H1 (cell line): ENCODE data around the gene PXMP4. TPM values are rescaled to one million over a fixed set of nuclear protein-coding genes. Genes with fewer than 3 reads are reported as not detected.
A peak's percentile ranks its signal among the peaks of the same experiment; 100 is the strongest.

Source experiments
- CTCF ChIA-PET: fragments of 300-600 bp; sonication (Branson Sonifier 250); formaldehyde crosslinking; loops from one replicate; lab custom pipeline; 2021; ENCODE audit not compliant: partially characterized antibody; lab: Charles Lee
- POLR2A ChIA-PET: fragments of 300-600 bp; sonication (Branson Sonifier 250); formaldehyde crosslinking; loops from one replicate; lab custom pipeline; 2021; ENCODE audit warnings: inconsistent platforms; ENCODE audit not compliant: partially characterized antibody; lab: Charles Lee
- DNase-seq, 2 experiments: peaks; one replicate each; pipeline versions ENCODE4 v3.0.0 to v3.0.0-alpha.2; 2010 to 2022; ENCODE audit warnings: low spot score in 2 of 2, low read depth in 1 of 2, mixed read lengths in 1 of 2
- FAIRE-seq: peaks from 2 replicates; lab custom pipeline; 2011; peaks lifted over from hg19 to GRCh38; lab: Jason Lieb, UNC
- H2AFZ ChIP-seq: 2 replicates; pipeline ENCODE4 v1.8.1; 2012; ENCODE audit warnings: low read length, inconsistent platforms
- H2AK5ac ChIP-seq: 2 replicates; pipeline ENCODE4 v1.6.1; 2013; ENCODE audit warnings: low read depth, low read length
- H2BK120ac ChIP-seq: replicated peaks from 2 replicates; pipeline ENCODE3; 2013; ENCODE audit warnings: low read depth, low read length, inconsistent platforms
- H2BK12ac ChIP-seq: 2 replicates; pipeline ENCODE4 v1.6.1; 2013; ENCODE audit warnings: low read depth, low read length
- H2BK15ac ChIP-seq: 2 replicates; pipeline ENCODE4 v1.6.1; 2013; ENCODE audit warnings: low read length
- H2BK20ac ChIP-seq: 2 replicates; pipeline ENCODE4 v1.6.1; 2013; ENCODE audit warnings: low read length
- H2BK5ac ChIP-seq: 2 replicates; pipeline ENCODE4 v1.6.1; 2013; ENCODE audit warnings: low read depth, low read length
- H3K14ac ChIP-seq: 2 replicates; pipeline ENCODE4 v1.6.1; 2013; ENCODE audit warnings: inconsistent platforms; ENCODE audit not compliant: insufficient read length
- H3K18ac ChIP-seq: 2 replicates; pipeline ENCODE4 v1.6.1; 2013; ENCODE audit warnings: low read length; ENCODE audit errors: extremely low read depth
- H3K23ac ChIP-seq: 2 replicates; pipeline ENCODE4 v1.6.1; 2013; ENCODE audit warnings: inconsistent platforms; ENCODE audit not compliant: insufficient read length
- H3K23me2 ChIP-seq: 2 replicates; pipeline ENCODE4 v1.6.1; 2013; ENCODE audit warnings: low read depth, low read length
- H3K27ac ChIP-seq: 2 replicates; pipeline ENCODE4 v1.6.1; 2011; ENCODE audit warnings: low read depth, low read length, inconsistent platforms
- H3K27me3 ChIP-seq, 4 experiments: replicated peaks in 1 of 4; 1 replicate in 1 of 4; 2 replicates in 3 of 4; pipeline versions ENCODE4 v1.6.1 to v1.8.1; 2011 to 2013; ENCODE audit warnings: low read length in 3 of 4, mild to moderate bottlenecking in 3 of 4, inconsistent platforms in 2 of 4, mixed read lengths in 2 of 4, moderate library complexity in 1 of 4; ENCODE audit not compliant: control insufficient read depth in 3 of 4, insufficient read depth in 3 of 4; ENCODE audit errors: extremely low read depth in 1 of 4
- H3K36me3 ChIP-seq, 4 experiments: 2 replicates each; pipeline versions ENCODE4 v1.6.1 to v1.8.1; 2011 to 2013; ENCODE audit warnings: mild to moderate bottlenecking in 4 of 4, low read length in 3 of 4, moderate library complexity in 2 of 4, control low read depth in 1 of 4, inconsistent platforms in 1 of 4; ENCODE audit not compliant: insufficient read depth in 4 of 4, control insufficient read depth in 2 of 4
- H3K4ac ChIP-seq: replicated peaks from 2 replicates; pipeline ENCODE3; 2013; ENCODE audit warnings: low read length, low read depth, mixed read lengths, inconsistent platforms; ENCODE audit not compliant: insufficient read length
- H3K4me1 ChIP-seq, 4 experiments: replicated peaks in 1 of 4; 1 replicate in 1 of 4; 2 replicates in 3 of 4; pipeline versions ENCODE4 v1.6.1 to v1.8.1; 2011 to 2013; ENCODE audit warnings: low read length in 3 of 4, inconsistent platforms in 2 of 4, mixed read lengths in 1 of 4; ENCODE audit not compliant: insufficient read depth in 4 of 4, control insufficient read depth in 3 of 4
- H3K4me2 ChIP-seq, 2 experiments: 2 replicates each; pipeline versions ENCODE4 v1.6.1 to v1.8.1; 2011 to 2013; ENCODE audit warnings: low read depth in 2 of 2, low read length in 2 of 2, control low read depth in 1 of 2, inconsistent platforms in 1 of 2, mild to moderate bottlenecking in 1 of 2; ENCODE audit not compliant: insufficient read depth in 1 of 2
- H3K4me3 ChIP-seq, 4 experiments: fragments of 200-600, 300-600 bp in 1 of 4; sonication (generic), shearing (Covaris generic), sonication (Bioruptor Twin) in 1 of 4; 2 replicates each; pipeline versions ENCODE4 v1.5.1 to v1.8.1; 2011 to 2016; ENCODE audit warnings: low read length in 4 of 4, low read depth in 3 of 4, control low read depth in 2 of 4, inconsistent platforms in 2 of 4, mild to moderate bottlenecking in 2 of 4, mixed read lengths in 1 of 4, moderate library complexity in 1 of 4; ENCODE audit not compliant: insufficient read depth in 2 of 4; ENCODE audit errors: extremely low read depth in 1 of 4
- H3K56ac ChIP-seq: replicated peaks from 2 replicates; pipeline ENCODE3; 2013; ENCODE audit warnings: low read depth, mild to moderate bottlenecking, mixed read lengths, low read length, inconsistent platforms; ENCODE audit not compliant: insufficient read length
- H3K79me1 ChIP-seq: 2 replicates; pipeline ENCODE4 v1.6.1; 2013; ENCODE audit warnings: low read depth, low read length, control low read depth
- H3K79me2 ChIP-seq, 2 experiments: 2 replicates each; pipeline versions ENCODE4 v1.6.1 to v1.8.1; 2012 to 2013; ENCODE audit warnings: low read length in 2 of 2, mild to moderate bottlenecking in 2 of 2, inconsistent platforms in 1 of 2; ENCODE audit not compliant: insufficient read depth in 2 of 2, control insufficient read depth in 1 of 2
- H3K9ac ChIP-seq, 4 experiments: replicated peaks in 1 of 4; 1 replicate in 1 of 4; 2 replicates in 3 of 4; pipeline versions ENCODE4 v1.6.1 to v1.8.1; 2011 to 2013; ENCODE audit warnings: low read depth in 3 of 4, low read length in 3 of 4, control low read depth in 2 of 4, mild to moderate bottlenecking in 2 of 4, moderate library complexity in 2 of 4, inconsistent platforms in 1 of 4; ENCODE audit errors: extremely low read depth in 1 of 4
- H3K9me3 ChIP-seq, 2 experiments: 2 replicates each; pipeline versions ENCODE4 v1.6.1 to v1.8.1; 2012 to 2013; ENCODE audit warnings: mild to moderate bottlenecking in 2 of 2, moderate library complexity in 2 of 2, control low read depth in 1 of 2, inconsistent platforms in 1 of 2, low read depth in 1 of 2, low read length in 1 of 2, mixed read lengths in 1 of 2; ENCODE audit not compliant: insufficient read depth in 2 of 2
- H4K20me1 ChIP-seq, 2 experiments: replicated peaks in 1 of 2; 2 replicates each; pipeline versions ENCODE3 to v1.8.1; 2011 to 2013; ENCODE audit warnings: inconsistent platforms in 2 of 2, low read length in 2 of 2, mild to moderate bottlenecking in 1 of 2; ENCODE audit not compliant: insufficient read depth in 2 of 2, control insufficient read depth in 1 of 2
- H4K5ac ChIP-seq: 2 replicates; pipeline ENCODE4 v1.6.1; 2013; ENCODE audit warnings: low read length, low read depth, mixed read lengths, inconsistent platforms; ENCODE audit not compliant: insufficient read length
- H4K8ac ChIP-seq: 2 replicates; pipeline ENCODE4 v1.8.0; 2013; ENCODE audit warnings: mild to moderate bottlenecking, moderate library complexity, low read length, inconsistent platforms; ENCODE audit not compliant: insufficient read depth; ENCODE audit errors: extremely low read depth
- H4K91ac ChIP-seq: replicated peaks from 2 replicates; pipeline ENCODE3; 2013; ENCODE audit warnings: low read length, mixed read lengths, inconsistent platforms; ENCODE audit not compliant: insufficient read length
- CBX5 ChIP-seq: fragments of 300-800, 300-1000 bp; sonication (generic); IDR thresholded peaks from 2 replicates; pipeline ENCODE4 v1.7.1; 2016; ENCODE audit warnings: antibody characterized with exemption, low read length, low read depth
- CBX8 ChIP-seq: fragments of 300-800, 300-1000 bp; sonication (generic); IDR thresholded peaks from 2 replicates; pipeline ENCODE4 v1.7.1; 2016; ENCODE audit warnings: low read depth, low read length, borderline replicate concordance
- EGR1 ChIP-seq: IDR thresholded peaks from 2 replicates; pipeline ENCODE4 v1.6.1; 2011; ENCODE audit warnings: low read depth, low read length, borderline replicate concordance
- EP300 ChIP-seq, 2 experiments: IDR thresholded peaks; 1 replicate in 1 of 2; 2 replicates in 1 of 2; pipeline ENCODE4 v1.6.1; 2011 to 2012; ENCODE audit warnings: low read depth in 2 of 2, low read length in 2 of 2, mild to moderate bottlenecking in 2 of 2, borderline replicate concordance in 1 of 2, inconsistent platforms in 1 of 2, moderate library complexity in 1 of 2
- FOSL1 ChIP-seq: IDR thresholded peaks from 2 replicates; pipeline ENCODE4 v1.6.1; 2011; ENCODE audit warnings: mild to moderate bottlenecking, low read depth, low read length, moderate library complexity; ENCODE audit not compliant: insufficient read depth
- GABPA ChIP-seq: IDR thresholded peaks from 2 replicates; pipeline ENCODE4 v1.6.1; 2011; ENCODE audit warnings: mild to moderate bottlenecking, low read length, moderate library complexity, borderline replicate concordance; ENCODE audit not compliant: insufficient read depth
- HDAC6 ChIP-seq: IDR thresholded peaks from one replicate; pipeline ENCODE4 v1.7.1; 2012; ENCODE audit warnings: low read depth, mild to moderate bottlenecking, inconsistent platforms, low read length, moderate library complexity
- JUN ChIP-seq: IDR thresholded peaks from 2 replicates; pipeline ENCODE4 v1.6.1; 2011; ENCODE audit warnings: low read depth, mild to moderate bottlenecking, improper control_type of control experiment, low read length
- KDM5A ChIP-seq: fragments of 200-600 bp; IDR thresholded peaks from 2 replicates; pipeline ENCODE4 v1.7.1; 2012; ENCODE audit warnings: mild to moderate bottlenecking, low read length, inconsistent platforms, mixed read lengths
- MAFK ChIP-seq: IDR thresholded peaks from 2 replicates; pipeline ENCODE4 v1.6.1; 2012; ENCODE audit warnings: low read depth, mild to moderate bottlenecking, improper control_type of control experiment, low read length
- SAP30 ChIP-seq: fragments of 300-600 bp; sonication (generic); IDR thresholded peaks from 2 replicates; pipeline ENCODE4 v1.7.1; 2012; ENCODE audit warnings: low read length, moderate library complexity, mild to moderate bottlenecking, inconsistent platforms; ENCODE audit not compliant: insufficient read depth, insufficient replicate concordance
- SP2 ChIP-seq: IDR thresholded peaks from 2 replicates; pipeline ENCODE4 v1.6.1; 2012; ENCODE audit warnings: mild to moderate bottlenecking, low read length, inconsistent platforms
- SUZ12 ChIP-seq: fragments of 200-600 bp; sonication (generic); IDR thresholded peaks from 2 replicates; pipeline ENCODE4 v1.6.1; 2012; ENCODE audit warnings: mild to moderate bottlenecking, inconsistent platforms, low read length, moderate library complexity, mixed read lengths
- TAF1 ChIP-seq: IDR thresholded peaks from 2 replicates; pipeline ENCODE4 v1.6.1; 2011; ENCODE audit warnings: mild to moderate bottlenecking, low read depth, low read length
- YY1 ChIP-seq: IDR thresholded peaks from 2 replicates; pipeline ENCODE4 v1.6.1; 2011; ENCODE audit warnings: low read depth, mild to moderate bottlenecking, low read length
- WGBS, 2 experiments: shearing (Covaris generic) in 1 of 2; methylation state at CpG; one replicate each; pipeline versions ENCODE4 v1.1.6 to v1.1.7; 2013 to 2015; ENCODE audit warnings: low lambda C conversion rate in 2 of 2, mixed read lengths in 2 of 2, inconsistent platforms in 1 of 2, low coverage in 1 of 2, missing lambda C conversion rate in 1 of 2; ENCODE audit not compliant: insufficient replicate concordance in 2 of 2, insufficient coverage in 1 of 2, insufficient read length in 1 of 2; ENCODE audit errors: extremely low coverage in 1 of 2, missing lambda C conversion rate in 1 of 2; 5-methylcytosine and 5-hydroxymethylcytosine counted together
- polyA plus RNA-seq, 7 experiments: library from polyadenylated mRNA; depleted of rRNA in 3 of 7; stranded (reverse) in 5 of 7; unstranded in 2 of 7; fragments of >200 nt in 5 of 7; fragments of 200-250 nt in 2 of 7; gene quantifications; 1 replicate in 5 of 7; 2 replicates in 1 of 7; 4 replicates in 1 of 7; pipeline versions ENCODE4 v1.2.1 to v1.2.3, GENCODE V29; 2011 to 2013; ENCODE audit warnings: missing spikeins in 2 of 7, mixed read lengths in 2 of 7
- total RNA-seq: library from RNA; stranded (reverse); fragmentation: NEBNext Ultra II Directional; extraction: Animal tissue kit (Norgen Biotek cat#: 25700); gene quantifications from 2 replicates; pipeline ENCODE4 v1.2.1, GENCODE V29; 2021

The PXMP4 gene
- total and polyA plus RNA-seq, 2 of the 8 experiments (the other 6 are each of a cell fraction or from before 2014, with no cell fraction given) = 3.3 to 3.4 TPM

GRCh38 chr20:33709398-33709797 lies 10.7 kb downstream of the PXMP4 start:
- FAIRE-seq (no peak), DNase-seq (no peak)
- H3K27ac ChIP-seq = no peak overlapping the region
- no peak overlapping the region for H2BK12ac ChIP-seq
- H3K4ac ChIP-seq = no peak overlapping the region
- H3K4me3 ChIP-seq = no peak overlapping the region
- POLR2A ChIA-PET = interaction anchor here (0.8 to 1.2 kb wide), 2 partner anchors 18 to 22 kb away, joined by 3 read pairs; no protein-coding TSS in a partner anchor
- peaks cover 6% of the 10 kb centered on the region; the same call in 1 of the 2 replicates for H3K23me2 ChIP-seq
- H3K4me1 ChIP-seq = peaks cover 4 to 9% (median 6%) of the 10 kb centered on the region in 4 experiments
- no peak overlapping the region for H2AFZ ChIP-seq
- peak overlapping the region in 1 of 2 experiments; percentile 72; a peak in 1 of 4 replicates for H3K4me2 ChIP-seq
- no peak overlapping the region for H4K91ac ChIP-seq
- no peak overlapping the region; the same call in 1 of the 2 replicates for H2BK5ac ChIP-seq
- H4K5ac ChIP-seq = no peak overlapping the region
- CTCF ChIA-PET = interaction anchor here (2.0 kb wide), 1 partner anchor 16 kb away, joined by 6 read pairs; no protein-coding TSS in a partner anchor
- H3K23ac ChIP-seq = no peak overlapping the region
- H3K79me1 ChIP-seq = no peaks in the 10 kb centered on the region
- no CpG with 5 or more reads among the region's 2 CpGs for WGBS, 2 experiments
- no peak overlapping the region for H2BK120ac ChIP-seq
- no peaks in the 10 kb centered on the region for H3K27me3 ChIP-seq
- no peaks in the 10 kb centered on the region for H4K20me1 ChIP-seq
- no peak overlapping the region for H2AK5ac ChIP-seq
- no peaks in the 10 kb centered on the region for H3K9me3 ChIP-seq
- no peaks in the 10 kb centered on the region for H3K79me2 ChIP-seq
- no peak overlapping the region for H2BK20ac ChIP-seq
- no peaks in the 10 kb centered on the region; a peak in 1 of 8 replicates for H3K36me3 ChIP-seq
- H3K18ac ChIP-seq = no peak overlapping the region
- H3K14ac ChIP-seq = no peak overlapping the region
- H2BK15ac ChIP-seq = no peak overlapping the region
- no peak overlapping the region for H3K56ac ChIP-seq
- H3K9ac ChIP-seq = no peak overlapping the region
- H4K8ac ChIP-seq = no peak overlapping the region
- TF ChIP-seq CBX8 = no peak
- TF ChIP-seq CBX5 = no peak
- TF ChIP-seq YY1 = no peak
- TF ChIP-seq TAF1 = no peak
- TF ChIP-seq HDAC6 = no peak
- no peak for TF ChIP-seq EGR1
- TF ChIP-seq MAFK = no peak
- TF ChIP-seq EP300 (IDR thresholded peaks at IDR 0.05; ENCODE audit: borderline replicate concordance in 1 of 2, low read depth in 2 of 2, low read length in 2 of 2) = no peak
- no peak for TF ChIP-seq SP2
- TF ChIP-seq FOSL1 = no peak
- TF ChIP-seq SAP30 = no peak
- no peak for TF ChIP-seq SUZ12
- no peak for TF ChIP-seq KDM5A
- TF ChIP-seq GABPA = no peak
- TF ChIP-seq JUN = no peak
